ENCODE measurements around the gene MCF2L2. TPM values are rescaled to one million over a fixed set of nuclear protein-coding genes. Genes with fewer than 3 reads are reported as not detected.

Gene MCF2L2
- total RNA-seq, 1 experiment from 2014 or later = 3.9 TPM

- TF ChIP-seq CTCF (IDR thresholded peaks at IDR 0.05; ENCODE audit: insufficient read depth in 1 of 2, low read depth in 1 of 2, low read length in 1 of 2, severe bottlenecking in 1 of 2, unreplicated experiment in 1 of 2) = no peak
- no TSS peak for BruUV-seq (replicated peaks)
- Histone ChIP-seq H3K9me3 (no peaks in the 10 kb centered on the region), H3K4me3 (ENCODE audit: low read depth, low read length) (no peak overlapping the region), H3K4me1 (peaks cover 12% of the 10 kb centered on the region), H3K27me3 (replicated peaks; ENCODE audit: control insufficient read depth, insufficient read depth, low read length) (no peaks in the 10 kb centered on the region), H3K36me3 (ENCODE audit: control insufficient read depth, insufficient read depth, low read length) (no peaks in the 10 kb centered on the region)
- Mint-ChIP-seq H3K36me3 (ENCODE audit: insufficient read depth, unreplicated experiment) (peaks cover 6% of the 10 kb centered on the region), H3K4me3 (ENCODE audit: unreplicated experiment) (no peak overlapping the region), H3K4me1 (ENCODE audit: low read depth, unreplicated experiment) (no peaks in the 10 kb centered on the region), H3K9me3 (ENCODE audit: unreplicated experiment) (no peaks in the 10 kb centered on the region), H3K27me3 (ENCODE audit: insufficient read depth, unreplicated experiment) (no peaks in the 10 kb centered on the region), H3K27ac (ENCODE audit: unreplicated experiment) (no peak overlapping the region)
- intact Hi-C loops (cut with micrococcal nuclease; ENCODE audit: unreplicated experiment) = no loop called here
- CTCF ChIA-PET = no interaction called here
- DNase-seq = no peak
- POLR2A ChIA-PET = no interaction called here
Measured at GRCh38 chr3:183218826-183219225, 209.6 kb downstream of the MCF2L2 start.

- Histone ChIP-seq H3K4me3 (ENCODE audit: low read depth, low read length) (no peak overlapping the region), H3K27me3 (replicated peaks; ENCODE audit: control insufficient read depth, insufficient read depth, low read length) (no peaks in the 10 kb centered on the region), H3K36me3 (ENCODE audit: control insufficient read depth, insufficient read depth, low read length) (no peaks in the 10 kb centered on the region), H3K4me1 (peaks cover 9% of the 10 kb centered on the region), H3K9me3 (no peaks in the 10 kb centered on the region)
- no peak for TF ChIP-seq CTCF (IDR thresholded peaks at IDR 0.05; ENCODE audit: insufficient read depth in 1 of 2, low read depth in 1 of 2, low read length in 1 of 2, severe bottlenecking in 1 of 2, unreplicated experiment in 1 of 2)
- ChIA-PET CTCF (no interaction called here), POLR2A (no interaction called here)
- no TSS peak for BruUV-seq (replicated peaks)
- Mint-ChIP-seq H3K4me1 (ENCODE audit: low read depth, unreplicated experiment) (no peaks in the 10 kb centered on the region), H3K27ac (ENCODE audit: unreplicated experiment) (no peak overlapping the region), H3K36me3 (ENCODE audit: insufficient read depth, unreplicated experiment) (peaks cover 6% of the 10 kb centered on the region), H3K27me3 (ENCODE audit: insufficient read depth, unreplicated experiment) (no peaks in the 10 kb centered on the region), H3K9me3 (ENCODE audit: unreplicated experiment) (no peaks in the 10 kb centered on the region), H3K4me3 (ENCODE audit: unreplicated experiment) (no peak overlapping the region)
- no peak for DNase-seq
- intact Hi-C loops (cut with micrococcal nuclease; ENCODE audit: unreplicated experiment) = no loop called here
Measured at GRCh38 chr3:183217548-183218332, 210.7 kb downstream of the MCF2L2 start.

GRCh38 chr3:183215591-183216202, 212.7 kb downstream of the MCF2L2 start:
- H3K4me1 ChIP-seq = 0 out of 2 replicates have a peak, but pooled peaks cover 4% of the 10 kb centered on the region
- Mint-ChIP-seq H3K27ac (ENCODE audit: unreplicated experiment) (no peak overlapping the region), H3K36me3 (ENCODE audit: insufficient read depth, unreplicated experiment) (peaks cover 6% of the 10 kb centered on the region), H3K9me3 (ENCODE audit: unreplicated experiment) (no peaks in the 10 kb centered on the region), H3K4me3 (ENCODE audit: unreplicated experiment) (no peak overlapping the region), H3K27me3 (ENCODE audit: insufficient read depth, unreplicated experiment) (no peaks in the 10 kb centered on the region), H3K4me1 (ENCODE audit: low read depth, unreplicated experiment) (no peaks in the 10 kb centered on the region)
- no peaks in the 10 kb centered on the region for H3K9me3 ChIP-seq
- CTCF ChIA-PET = no interaction called here
- H3K36me3 ChIP-seq (ENCODE audit: control insufficient read depth, insufficient read depth, low read length) = no peaks in the 10 kb centered on the region
- no peak for DNase-seq
- POLR2A ChIA-PET = no interaction called here
- intact Hi-C loops (cut with micrococcal nuclease; ENCODE audit: unreplicated experiment) = no loop called here
- BruUV-seq (replicated peaks) = no TSS peak
- no peaks in the 10 kb centered on the region for H3K27me3 ChIP-seq (replicated peaks; ENCODE audit: control insufficient read depth, insufficient read depth, low read length)
- TF ChIP-seq CTCF (IDR thresholded peaks at IDR 0.05; ENCODE audit: insufficient read depth in 1 of 2, low read depth in 1 of 2, low read length in 1 of 2, severe bottlenecking in 1 of 2, unreplicated experiment in 1 of 2) = no peak
- no peak overlapping the region for H3K4me3 ChIP-seq (ENCODE audit: low read depth, low read length)

Data from Caco-2 (cell line).